ENCODE results near the gene BAZ2B.

BAZ2B gene

DNA sequence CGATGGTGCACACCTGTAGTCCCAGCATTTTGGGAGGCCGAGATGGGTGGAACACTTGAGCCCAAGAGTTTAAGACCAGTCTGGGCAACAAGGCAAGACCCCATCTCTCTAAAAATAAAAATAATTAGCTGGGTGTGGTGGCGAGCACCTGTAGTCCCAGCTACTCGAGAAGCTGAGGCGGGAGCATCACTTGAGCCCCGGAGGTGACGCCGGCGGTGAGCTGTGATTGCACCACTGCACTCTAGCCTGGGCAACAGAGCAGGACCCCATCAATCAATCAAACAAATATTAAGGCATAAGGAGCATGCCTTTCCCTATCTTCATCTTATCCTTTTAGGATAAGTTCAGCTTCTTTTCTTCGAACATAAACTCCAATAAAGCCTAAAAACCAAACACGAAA, 330.9 kb downstream of the BAZ2B start:
- DNase-seq (ENCODE audit: extremely low spot score, insufficient read length, low read depth) = no peak

DNA sequence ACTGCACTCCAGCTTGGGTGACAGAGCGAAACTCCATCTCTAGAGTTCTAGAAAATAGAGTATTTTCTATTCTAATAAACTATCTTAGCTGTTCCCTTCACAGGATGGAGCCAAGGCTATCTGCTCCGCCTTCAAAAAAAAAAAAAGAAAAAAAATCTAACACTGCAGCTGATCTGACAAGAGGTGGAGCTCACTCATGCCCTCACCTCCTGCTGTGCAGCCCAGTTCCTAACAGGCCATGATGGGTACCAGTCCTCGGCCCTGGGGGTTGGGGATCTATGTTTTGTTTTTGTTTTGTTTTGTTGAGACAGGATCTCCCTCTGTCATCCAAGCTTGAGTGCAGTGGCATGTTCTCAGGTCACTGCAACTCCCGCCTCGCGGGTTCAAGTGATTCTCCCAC, 332.8 kb downstream of the BAZ2B start:
- no peak for FAIRE-seq
- DNase-seq (ENCODE audit: extremely low spot score, insufficient read length, low read depth) = no peak

More for the DNA sequence above, 330.9 kb downstream of the BAZ2B start:
- FAIRE-seq = no peak

DNA sequence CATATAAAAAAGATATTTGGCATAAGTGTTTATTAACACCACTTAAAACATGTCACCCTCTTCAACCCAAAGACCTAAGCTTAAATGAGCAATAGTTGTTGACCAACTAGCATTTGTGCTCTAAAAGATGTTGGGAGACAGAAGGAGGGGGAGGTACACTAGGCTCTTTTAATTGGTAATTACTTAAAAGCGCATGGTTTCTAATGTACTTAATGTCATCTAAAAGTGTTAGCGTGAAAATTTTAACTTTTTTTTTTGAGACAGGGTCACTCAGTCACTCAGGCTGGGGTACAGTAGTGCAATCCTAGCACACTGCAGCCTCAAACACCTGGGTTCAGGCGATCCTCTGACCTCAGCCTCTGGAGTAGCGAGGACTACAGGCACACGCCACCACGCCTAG, 335.3 kb downstream of the BAZ2B start:
- no peak for FAIRE-seq

DNA sequence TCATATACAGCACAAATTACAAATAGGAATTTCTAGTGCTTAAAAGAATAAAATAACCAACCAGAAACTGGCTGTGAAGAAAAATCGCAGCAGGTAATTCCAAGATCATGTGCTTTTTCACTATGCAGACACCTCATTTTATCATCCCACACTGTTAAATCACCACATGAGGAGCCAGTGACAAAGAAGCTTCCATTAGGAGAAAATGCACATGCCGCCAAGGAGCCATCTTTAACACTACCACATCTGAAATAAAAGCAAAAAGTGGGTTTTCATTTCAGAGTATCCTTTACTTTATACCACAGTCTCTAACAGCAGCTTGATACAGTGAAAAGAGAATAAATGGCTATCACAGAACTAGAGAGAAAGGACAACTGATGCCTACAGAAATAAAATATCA, 336.6 kb downstream of the BAZ2B start:
- FAIRE-seq = no peak
- no peak for DNase-seq (ENCODE audit: extremely low spot score, insufficient read length, low read depth)

More for the DNA sequence above, 335.3 kb downstream of the BAZ2B start:
- no peak for DNase-seq (ENCODE audit: extremely low spot score, insufficient read length, low read depth)

DNA sequence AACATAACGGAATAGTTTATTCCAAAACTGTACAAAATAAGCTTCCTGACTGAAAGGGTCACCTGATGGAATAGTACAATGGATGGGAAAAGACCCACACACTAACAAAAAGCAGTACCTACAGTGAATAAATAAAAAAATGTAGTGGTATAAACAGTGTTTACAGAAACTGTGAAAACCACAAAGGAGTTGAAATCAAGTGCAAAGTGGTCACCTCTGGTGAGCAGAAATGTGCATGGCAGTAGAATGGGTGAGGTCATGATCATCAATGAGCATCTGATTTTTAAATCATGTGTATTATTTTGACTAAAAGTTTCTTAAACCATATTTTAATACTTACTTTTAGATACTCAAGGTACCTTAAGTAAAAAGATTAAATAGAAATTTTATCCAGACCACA, 341.2 kb downstream of the BAZ2B start:
- FAIRE-seq (peak; percentile 59), DNase-seq (ENCODE audit: extremely low spot score, insufficient read length, low read depth) (no peak)

DNA sequence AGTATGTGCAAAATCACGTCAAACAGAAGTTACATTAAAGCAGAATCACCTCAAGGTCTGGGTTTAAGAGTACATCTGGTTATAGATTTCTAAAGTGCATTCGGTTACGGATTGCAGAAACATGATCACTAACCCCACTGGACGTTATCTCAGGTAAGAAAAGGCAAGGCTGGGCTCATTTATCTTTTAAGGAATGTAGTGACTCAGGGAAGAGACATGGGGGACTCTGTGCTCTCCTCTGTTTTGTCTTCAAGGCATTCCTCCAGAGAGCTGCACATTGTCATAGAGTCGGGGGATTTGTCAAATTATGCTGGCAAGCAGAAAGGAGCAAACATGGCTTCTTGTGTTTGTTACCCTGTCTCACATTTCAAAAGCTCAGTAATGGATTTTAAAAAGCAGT, 344.2 kb downstream of the BAZ2B start:
- peak; percentile 9 for FAIRE-seq
- no peak for DNase-seq (ENCODE audit: extremely low spot score, insufficient read length, low read depth)

DNA sequence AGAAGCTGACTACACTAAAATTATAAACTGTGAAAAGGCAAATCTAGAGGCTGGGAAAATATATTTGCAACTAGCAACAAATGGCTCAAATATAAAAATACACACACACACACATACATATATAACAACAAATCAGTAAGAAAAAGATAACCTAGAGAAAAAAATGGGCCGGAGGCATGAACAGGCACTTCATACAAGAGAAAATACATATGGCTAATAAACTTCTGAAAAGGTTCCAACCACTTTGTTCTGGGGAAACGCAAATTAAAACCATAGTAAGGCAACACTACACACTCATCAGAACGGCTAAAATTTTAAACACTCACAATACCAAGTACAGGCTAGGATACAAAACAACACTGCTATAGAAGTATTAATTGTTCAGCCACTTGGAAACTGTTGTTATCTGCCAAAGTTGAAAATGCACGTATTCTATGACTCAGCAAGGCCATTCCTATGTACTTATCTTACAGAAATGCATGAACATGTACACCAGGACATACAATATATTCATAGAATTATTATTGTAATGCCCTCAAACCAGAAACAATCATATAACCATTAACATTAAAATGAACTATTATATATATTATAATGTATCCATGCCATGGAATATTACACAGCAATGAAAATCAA, 345.5 kb downstream of the BAZ2B start:
- DNase-seq (ENCODE audit: extremely low spot score, insufficient read length, low read depth) (no peak), FAIRE-seq (no peak)
